NK-92 treated with Interleukin-12 subunit alpha and Interleukin-12 subunit beta, amount 100 ng/mL, for 24 hours (cell line): Measurements from ENCODE around the gene SMC1A.
"Not testable (repeated sequence)": the region's sequence is repeated elsewhere in the genome, so short reads cannot be mapped to it uniquely, and the experiment has no call there.

Experiments used
- DNase-seq: peaks from one replicate; lab custom pipeline; 2025; lab: John Stamatoyannopoulos, UW

SMC1A gene

GRCh38 chrX:53422861-53423306 is 430 bp upstream of the SMC1A start, which contains the start of gene RIBC1:
Gene RIBC1, plus strand, starts transcription at chrX:53422873. Its CDS starts 3,404 bp downstream, at chrX:53426277.
- DNase-seq: no peak

- peak; percentile 36 for DNase-seq
These were observed 725 bp downstream of the SMC1A start for GRCh38 chrX:53421772-53422085.

- no peak for DNase-seq
These were observed 1.3 kb downstream of the SMC1A start for GRCh38 chrX:53421125-53421524.

GRCh38 chrX:53420351-53420750 is 2.1 kb downstream of the SMC1A start:
- DNase-seq: not testable (repeated sequence)

GRCh38 chrX:53412446-53412845 is 10.0 kb downstream of the SMC1A start:
- no peak for DNase-seq

GRCh38 chrX:53403535-53403934 is 18.9 kb downstream of the SMC1A start:
- DNase-seq: no peak

- no peak for DNase-seq
These were observed 24.2 kb downstream of the SMC1A start for GRCh38 chrX:53398216-53398615.

- no peak for DNase-seq
These were observed 26.7 kb downstream of the SMC1A start for GRCh38 chrX:53395605-53396298.

- no peak for DNase-seq
These were observed 38.9 kb downstream of the SMC1A start for GRCh38 chrX:53383376-53384076.

- DNase-seq: no peak
These were observed 42.7 kb downstream of the SMC1A start for GRCh38 chrX:53379747-53380146.

GRCh38 chrX:53379008-53379710 is 43.3 kb downstream of the SMC1A start:
- no peak for DNase-seq

- no peak for DNase-seq
These were observed 45.0 kb downstream of the SMC1A start for GRCh38 chrX:53377464-53377863.

- no peak for DNase-seq
These were observed 45.6 kb downstream of the SMC1A start for GRCh38 chrX:53376888-53377287.

GRCh38 chrX:53374923-53375322 is 47.5 kb downstream of the SMC1A start:
- DNase-seq: no peak

GRCh38 chrX:53374222-53374820 is 48.1 kb downstream of the SMC1A start:
- DNase-seq: no peak

- no peak for DNase-seq
These were observed 49.1 kb downstream of the SMC1A start for GRCh38 chrX:53373307-53373706.

GRCh38 chrX:53366454-53366853 is 56.0 kb downstream of the SMC1A start:
- not testable (repeated sequence) for DNase-seq

GRCh38 chrX:53362449-53362848 is 60.0 kb downstream of the SMC1A start:
- no peak for DNase-seq

- DNase-seq: no peak
These were observed 64.5 kb downstream of the SMC1A start for GRCh38 chrX:53357799-53358530.

- no peak for DNase-seq
These were observed 66.3 kb downstream of the SMC1A start for GRCh38 chrX:53356186-53356585.

GRCh38 chrX:53354669-53355068 is 67.8 kb downstream of the SMC1A start:
- no peak for DNase-seq

- no peak for DNase-seq
These were observed 74.5 kb downstream of the SMC1A start for GRCh38 chrX:53347948-53348347.
